K562 (cell line): ENCODE measurements around the gene TRAF1. TPM values are rescaled to one million over a fixed set of nuclear protein-coding genes. Genes with fewer than 3 reads are reported as not detected.

Experiments
- BHLHE40 ChIP-seq: IDR thresholded peaks from 2 replicates; pipeline ENCODE4 v1.6.1; 2011; ENCODE audit warnings: low read length, improper control_type of control experiment
- CEBPB ChIP-seq: fragments of 450-650 bp; IDR thresholded peaks from 2 replicates; pipeline ENCODE4 v1.6.1; 2016; ENCODE audit warnings: missing genetic modification characterization, missing compliant biosample characterization
- CREB3 ChIP-seq: fragments of 450-650 bp; conservative IDR thresholded peaks from 2 replicates; pipeline ENCODE4 v1.6.1; 2016; ENCODE audit warnings: missing genetic modification characterization, low read depth, mild to moderate bottlenecking, missing compliant biosample characterization, moderate library complexity
- HCFC1 ChIP-seq: IDR thresholded peaks from 2 replicates; pipeline ENCODE4 v1.6.1; 2012; ENCODE audit warnings: low read depth, low read length, improper control_type of control experiment
- KDM1A ChIP-seq, 2 experiments: fragments of 450-650 bp; IDR thresholded peaks; 2 replicates each; pipeline ENCODE4 v1.6.1; 2016; ENCODE audit warnings: mild to moderate bottlenecking in 2 of 2
- KLF10 ChIP-seq: fragments of 250-450 bp; sonication (Bioruptor Pico); IDR thresholded peaks from 2 replicates; pipeline ENCODE4 v1.6.1; 2021; ENCODE audit warnings: matching md5 sums
- MIER1 ChIP-seq: fragments of 450-650 bp; IDR thresholded peaks from 2 replicates; pipeline ENCODE4 v1.6.1; 2016; ENCODE audit warnings: antibody characterized with exemption, mild to moderate bottlenecking, low read depth
- NR4A1 ChIP-seq, 2 experiments: fragments of 250-450 bp in 1 of 2; fragments of 450-650 bp in 1 of 2; sonication (Bioruptor Pico) in 1 of 2; IDR thresholded peaks; 2 replicates each; pipeline versions ENCODE4 v1.4.0 to v1.6.1; 2016 to 2020; ENCODE audit warnings: mild to moderate bottlenecking in 2 of 2, missing compliant biosample characterization in 1 of 2, missing genetic modification characterization in 1 of 2, moderate library complexity in 1 of 2
- PTRF ChIP-seq: fragments of 450-650 bp; IDR thresholded peaks from 2 replicates; pipeline ENCODE4 v1.6.1; 2016; ENCODE audit warnings: mild to moderate bottlenecking, missing genetic modification characterization, missing compliant biosample characterization
- SMAD3 ChIP-seq: fragments of 450-650 bp; formaldehyde crosslinking; conservative IDR thresholded peaks from 2 replicates; pipeline ENCODE4 v1.4.0; 2020; ENCODE audit warnings: mild to moderate bottlenecking
- TGIF2 ChIP-seq: sonication (generic); formaldehyde crosslinking; IDR thresholded peaks from 2 replicates; pipeline ENCODE4 v1.8.1; 2022; ENCODE audit warnings: mild to moderate bottlenecking, missing genetic modification reagents, moderate library complexity
- ZBTB9 ChIP-seq: fragments of 450-650 bp; formaldehyde crosslinking; IDR thresholded peaks from 2 replicates; pipeline ENCODE4 v1.4.0; 2020; ENCODE audit warnings: mild to moderate bottlenecking, moderate library complexity
- ZNF395 ChIP-seq: fragments of 200-800 bp; sonication (Bioruptor generic); IDR thresholded peaks from 2 replicates; pipeline ENCODE4 v1.6.1; 2017; ENCODE audit warnings: missing genetic modification characterization, missing compliant biosample characterization
- ZNF512 ChIP-seq: IDR thresholded peaks from 2 replicates; pipeline ENCODE4 v1.6.1; 2016; ENCODE audit warnings: missing genetic modification characterization, missing compliant biosample characterization
- ZNF668 ChIP-seq: fragments of 250-450 bp; sonication (Bioruptor Pico); IDR thresholded peaks from 2 replicates; pipeline ENCODE4 v1.8.0; 2022; ENCODE audit warnings: mild to moderate bottlenecking, inconsistent platforms
- polyA plus RNA-seq, 8 experiments: library from polyadenylated mRNA; depleted of rRNA in 4 of 8; stranded (reverse) in 5 of 8; unstranded in 3 of 8; fragments of >200 nt; fragmentation: Nextera tagmentation in 2 of 8; fragmentation: Illumina TruSeq in 1 of 8; extraction: Ambion mirVana in 2 of 8; extraction: Trizol in 1 of 8; gene quantifications; 2 replicates each; pipeline versions ENCODE4 v1.2.1 to v1.2.3, GENCODE V29; 2011 to 2014; ENCODE audit warnings: inconsistent platforms in 1 of 8, missing spikeins in 1 of 8
- total RNA-seq, 7 experiments: library from RNA; depleted of rRNA in 6 of 7; stranded (reverse); fragments of >200 nt in 6 of 7; fragmentation: Illumina TruSeq in 2 of 7; extraction: Trizol in 2 of 7; gene quantifications; 2 replicates each; pipeline versions ENCODE4 v1.2.1 to v1.2.3, GENCODE V29; 2011 to 2021; ENCODE audit warnings: low replicate concordance in 1 of 7
- TF ChIP-seq, protein P1 (sequence below): sonication (generic); formaldehyde crosslinking; IDR thresholded peaks from 2 replicates; pipeline ENCODE4 v1.9.0; 2022; ENCODE audit warnings: mild to moderate bottlenecking, missing genetic modification reagents
- TF ChIP-seq, protein P2 (sequence below): sonication (generic); formaldehyde crosslinking; IDR thresholded peaks from 2 replicates; pipeline ENCODE4 v1.8.0; 2022; ENCODE audit warnings: mild to moderate bottlenecking, missing genetic modification reagents
- TF ChIP-seq, protein P3 (sequence below): fragments of 450-650 bp; formaldehyde crosslinking; IDR thresholded peaks from 2 replicates; pipeline ENCODE4 v1.4.0; 2022; ENCODE audit warnings: missing genetic modification characterization

Gene TRAF1
- total and polyA plus RNA-seq, 9 of the 15 experiments (the other 6 are each of a cell fraction or from before 2014, with no cell fraction given), result 0.01 to 1.1 (median 0.04) TPM; not detected in 2

DNA sequence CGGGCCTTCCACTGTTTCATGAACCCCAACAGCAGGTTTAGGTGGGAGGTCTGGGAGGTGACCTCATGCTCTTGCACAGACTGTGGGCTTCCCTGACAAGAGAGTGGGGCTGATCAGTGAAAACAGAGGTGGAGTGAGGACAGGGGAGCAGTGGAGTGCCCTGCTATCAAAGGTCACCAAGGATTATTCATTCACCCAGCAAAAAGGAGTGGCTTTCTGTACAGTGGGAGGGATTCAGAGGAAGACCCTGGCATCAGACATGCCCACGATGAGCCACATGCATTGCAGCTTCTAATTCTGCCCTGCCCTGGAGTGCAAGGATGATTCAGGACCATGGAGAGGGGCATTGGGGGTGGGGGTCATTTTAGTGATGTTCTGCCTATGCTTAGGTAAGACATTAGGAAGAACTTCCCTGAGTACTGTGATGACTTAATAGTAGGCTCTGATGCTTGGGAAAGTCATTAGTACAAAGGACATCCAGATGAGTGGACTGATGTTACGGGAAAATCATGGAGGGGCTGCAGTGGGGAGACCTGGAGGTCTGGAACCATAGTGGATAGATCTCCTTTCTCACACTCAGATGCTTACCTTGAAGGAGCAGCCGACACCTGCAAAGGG is 12.8 kb downstream of the TRAF1 start (continued):
- no peak for TF ChIP-seq CEBPB
- peak; percentile 99 for TF ChIP-seq MIER1
- no peak for TF ChIP-seq ZNF512 (tag)
- TF ChIP-seq HCFC1, result 0 out of 2 replicates have a peak, but pooled peaks have one; percentile 43
- peak; percentile 77 for TF ChIP-seq CREB3
- TF ChIP-seq, protein P1, sequence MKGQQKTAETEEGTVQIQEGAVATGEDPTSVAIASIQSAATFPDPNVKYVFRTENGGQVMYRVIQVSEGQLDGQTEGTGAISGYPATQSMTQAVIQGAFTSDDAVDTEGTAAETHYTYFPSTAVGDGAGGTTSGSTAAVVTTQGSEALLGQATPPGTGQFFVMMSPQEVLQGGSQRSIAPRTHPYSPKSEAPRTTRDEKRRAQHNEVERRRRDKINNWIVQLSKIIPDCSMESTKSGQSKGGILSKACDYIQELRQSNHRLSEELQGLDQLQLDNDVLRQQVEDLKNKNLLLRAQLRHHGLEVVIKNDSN, result peak; percentile 34
- TF ChIP-seq KDM1A (IDR thresholded peaks at IDR 0.05), result peak in 1 of 2 experiments; percentile 8; a peak in 1 of 4 replicates
- no peak for TF ChIP-seq BHLHE40
- TF ChIP-seq PTRF (tag), result 0 out of 2 replicates have a peak, but pooled peaks have one; percentile 33
- TF ChIP-seq, protein P2, sequence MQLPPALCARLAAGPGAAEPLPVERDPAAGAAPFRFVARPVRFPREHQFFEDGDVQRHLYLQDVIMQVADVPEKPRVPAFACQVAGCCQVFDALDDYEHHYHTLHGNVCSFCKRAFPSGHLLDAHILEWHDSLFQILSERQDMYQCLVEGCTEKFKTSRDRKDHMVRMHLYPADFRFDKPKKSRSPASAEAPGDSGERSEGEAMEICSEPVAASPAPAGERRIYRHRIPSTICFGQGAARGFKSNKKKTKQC (CRISPR knock-in tag), result 0 out of 2 replicates have a peak, but pooled peaks have one; percentile 42
- TF ChIP-seq TGIF2 (CRISPR knock-in tag), result peak; percentile 28; the same call in 1 of the 2 replicates
- no peak for TF ChIP-seq KLF10 (CRISPR knock-in tag)
- TF ChIP-seq ZBTB9 (CRISPR knock-in tag), result peak; percentile 38; the same call in 1 of the 2 replicates
- TF ChIP-seq ZNF395 (CRISPR knock-in tag), result peak; percentile 61; the same call in 1 of the 2 replicates
- no peak for TF ChIP-seq NR4A1 (CRISPR knock-in tag; IDR thresholded peaks at IDR 0.05)
- TF ChIP-seq NR4A1 (tag; IDR thresholded peaks at IDR 0.05), result peak; percentile 75
- TF ChIP-seq SMAD3, result peak; percentile 73; the same call in 1 of the 2 replicates
- TF ChIP-seq ZNF668 (CRISPR knock-in tag), result 0 out of 2 replicates have a peak, but pooled peaks have one; percentile 28
- TF ChIP-seq, protein P3, sequence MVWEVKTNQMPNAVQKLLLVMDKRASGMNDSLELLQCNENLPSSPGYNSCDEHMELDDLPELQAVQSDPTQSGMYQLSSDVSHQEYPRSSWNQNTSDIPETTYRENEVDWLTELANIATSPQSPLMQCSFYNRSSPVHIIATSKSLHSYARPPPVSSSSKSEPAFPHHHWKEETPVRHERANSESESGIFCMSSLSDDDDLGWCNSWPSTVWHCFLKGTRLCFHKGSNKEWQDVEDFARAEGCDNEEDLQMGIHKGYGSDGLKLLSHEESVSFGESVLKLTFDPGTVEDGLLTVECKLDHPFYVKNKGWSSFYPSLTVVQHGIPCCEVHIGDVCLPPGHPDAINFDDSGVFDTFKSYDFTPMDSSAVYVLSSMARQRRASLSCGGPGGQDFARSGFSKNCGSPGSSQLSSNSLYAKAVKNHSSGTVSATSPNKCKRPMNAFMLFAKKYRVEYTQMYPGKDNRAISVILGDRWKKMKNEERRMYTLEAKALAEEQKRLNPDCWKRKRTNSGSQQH, result no peak
